HG03139 (cell line): Measurements from ENCODE around the gene CLEC16A.

Experiments used
- ATAC-seq: cut with Tn5 transposase; IDR thresholded peaks from one replicate; pipeline ENCODE4 v1.9.1; 2021; ENCODE audit not compliant: unreplicated experiment

CLEC16A gene

GRCh38 chr16:11168386-11169051, 224.2 kb downstream of the CLEC16A start:
- ATAC-seq, result no peak

GRCh38 chr16:11169641-11170040, 225.3 kb downstream of the CLEC16A start:
- no peak for ATAC-seq

GRCh38 chr16:11170201-11170600, 225.8 kb downstream of the CLEC16A start:
- ATAC-seq, result no peak

GRCh38 chr16:11170696-11171447, 226.5 kb downstream of the CLEC16A start:
- ATAC-seq, result no peak

- ATAC-seq, result no peak
These were observed 227.0 kb downstream of the CLEC16A start for GRCh38 chr16:11171448-11171709.

GRCh38 chr16:11171757-11172299, 227.5 kb downstream of the CLEC16A start:
- no peak for ATAC-seq

- no peak for ATAC-seq
These were observed 229.1 kb downstream of the CLEC16A start for GRCh38 chr16:11173426-11173825.

- no peak for ATAC-seq
These were observed 229.8 kb downstream of the CLEC16A start for GRCh38 chr16:11174141-11174540.

GRCh38 chr16:11175106-11175786, 230.9 kb downstream of the CLEC16A start:
- no peak for ATAC-seq

GRCh38 chr16:11175787-11176341, 231.5 kb downstream of the CLEC16A start:
- ATAC-seq, result no peak

GRCh38 chr16:11177578-11178160, 233.3 kb downstream of the CLEC16A start:
- ATAC-seq, result no peak

GRCh38 chr16:11178424-11178823, 234.1 kb downstream of the CLEC16A start:
- no peak for ATAC-seq

- no peak for ATAC-seq
These were observed 235.2 kb downstream of the CLEC16A start for GRCh38 chr16:11179574-11179973.

GRCh38 chr16:11180489-11180888, 236.1 kb downstream of the CLEC16A start:
- no peak for ATAC-seq

GRCh38 chr16:11181242-11181898, 237.0 kb downstream of the CLEC16A start:
- ATAC-seq, result no peak

- no peak for ATAC-seq
These were observed 237.5 kb downstream of the CLEC16A start for GRCh38 chr16:11181899-11182279.

- ATAC-seq, result no peak
These were observed 238.0 kb downstream of the CLEC16A start for GRCh38 chr16:11182411-11182810.

GRCh38 chr16:11183035-11183812, 238.9 kb downstream of the CLEC16A start:
- no peak for ATAC-seq

- no peak for ATAC-seq
These were observed 239.6 kb downstream of the CLEC16A start for GRCh38 chr16:11183951-11184350.

- no peak for ATAC-seq
These were observed 243.2 kb downstream of the CLEC16A start for GRCh38 chr16:11187522-11188023.
